IMR-90 (cell line): ENCODE data around the gene KRTAP4-3. TPM values are rescaled to one million over a fixed set of nuclear protein-coding genes. Genes with fewer than 3 reads are reported as not detected.
A peak's percentile ranks its signal among the peaks of the same experiment; 100 is the strongest.

Experiments used
- ATAC-seq: fragments of 200-7000 bp; cut with Tn5 transposase; 2 replicates; pipeline ENCODE4 v1.9.1; 2020; ENCODE audit warnings: low read depth, mild to moderate bottlenecking, moderate library complexity
- BruUV-seq: library from RNA; stranded (reverse); fragments of 400-500 nt; replicated peaks from 2 replicates; lab custom pipeline; 2021; lab: Mats Ljungman, UMichigan
- CTCF ChIA-PET: fragments of 300-600 bp; formaldehyde crosslinking; extraction: SDS; loops from one replicate; lab custom pipeline; 2021; ENCODE audit warnings: antibody characterized with exemption; lab: Yijun Ruan, JAX
- POLR2A ChIA-PET: fragments of 300-600 bp; sonication (Branson Sonifier 250); formaldehyde crosslinking; loops from one replicate; lab custom pipeline; 2022; ENCODE audit warnings: antibody characterized with exemption; ENCODE audit not compliant: unreplicated experiment; lab: Charles Lee
- DNase-seq: peaks from one replicate; pipeline ENCODE4 v3.0.0; 2013
- H2AFZ ChIP-seq: replicated peaks from 2 replicates; pipeline ENCODE3; 2013; ENCODE audit warnings: low read length, mild to moderate bottlenecking; ENCODE audit not compliant: poor library complexity
- H2AK5ac ChIP-seq: 2 replicates; pipeline ENCODE4 v1.6.1; 2013; ENCODE audit warnings: low read depth, low read length, inconsistent platforms
- H2AK9ac ChIP-seq: replicated peaks from 2 replicates; pipeline ENCODE3; 2013; ENCODE audit warnings: mild to moderate bottlenecking, low read depth, low read length, moderate library complexity; ENCODE audit not compliant: poor library complexity
- H2BK120ac ChIP-seq: 2 replicates; pipeline ENCODE4 v1.6.1; 2013; ENCODE audit warnings: low read depth, low read length, inconsistent platforms
- H2BK15ac ChIP-seq: 3 replicates; pipeline ENCODE4 v1.6.1; 2013; ENCODE audit warnings: low read depth, low read length, inconsistent platforms
- H2BK20ac ChIP-seq: 2 replicates; pipeline ENCODE4 v1.6.1; 2013; ENCODE audit warnings: low read depth, mild to moderate bottlenecking, inconsistent platforms, low read length, moderate library complexity
- H2BK5ac ChIP-seq: 2 replicates; pipeline ENCODE4 v1.6.1; 2013; ENCODE audit warnings: mild to moderate bottlenecking, low read depth, low read length, inconsistent platforms; ENCODE audit not compliant: poor library complexity, severe bottlenecking
- H3K14ac ChIP-seq: replicated peaks from 2 replicates; pipeline ENCODE4 v1.6.1; 2013; ENCODE audit warnings: low read depth, low read length, inconsistent platforms
- H3K18ac ChIP-seq: 2 replicates; pipeline ENCODE4 v1.6.1; 2013; ENCODE audit warnings: low read depth, low read length, control low read depth
- H3K23ac ChIP-seq: 2 replicates; pipeline ENCODE4 v1.6.1; 2013; ENCODE audit warnings: low read depth, low read length, inconsistent platforms
- H3K27ac ChIP-seq: 2 replicates; pipeline ENCODE4 v1.5.1; 2013; ENCODE audit warnings: mild to moderate bottlenecking, control low read depth, low read length; ENCODE audit not compliant: insufficient read depth
- H3K27me3 ChIP-seq: 2 replicates; pipeline ENCODE4 v1.6.1; 2013; ENCODE audit warnings: low read length; ENCODE audit not compliant: control insufficient read depth, insufficient read depth
- H3K36me3 ChIP-seq: 2 replicates; pipeline ENCODE4 v1.6.1; 2013; ENCODE audit warnings: low read length, mixed read lengths; ENCODE audit not compliant: control insufficient read depth, insufficient read depth
- H3K4ac ChIP-seq: 2 replicates; pipeline ENCODE4 v1.6.1; 2013; ENCODE audit warnings: low read depth, low read length, inconsistent platforms
- H3K4me1 ChIP-seq: 2 replicates; pipeline ENCODE4 v1.6.1; 2013; ENCODE audit warnings: low read length, mixed read lengths; ENCODE audit not compliant: control insufficient read depth, insufficient read depth
- H3K4me2 ChIP-seq: 2 replicates; pipeline ENCODE4 v1.6.1; 2013; ENCODE audit warnings: low read depth, mild to moderate bottlenecking, control low read depth, low read length, moderate library complexity
- H3K4me3 ChIP-seq: 2 replicates; pipeline ENCODE4 v1.5.1; 2013; ENCODE audit warnings: low read depth, mild to moderate bottlenecking, control low read depth, low read length, moderate library complexity; ENCODE audit not compliant: insufficient read depth
- H3K56ac ChIP-seq: 2 replicates; pipeline ENCODE4 v1.6.1; 2013; ENCODE audit warnings: low read length, inconsistent platforms; ENCODE audit not compliant: insufficient read depth; ENCODE audit errors: extremely low read depth
- H3K79me1 ChIP-seq, 2 experiments: 2 replicates each; pipeline ENCODE4 v1.6.1; 2013; ENCODE audit warnings: low read length in 2 of 2, inconsistent platforms in 1 of 2, low read depth in 1 of 2
- H3K9ac ChIP-seq: 2 replicates; pipeline ENCODE4 v1.6.1; 2013; ENCODE audit warnings: low read depth, low read length, control low read depth
- H3K9me1 ChIP-seq: 2 replicates; pipeline ENCODE4 v1.6.1; 2013; ENCODE audit warnings: low read length, inconsistent platforms; ENCODE audit not compliant: insufficient read depth
- H3K9me3 ChIP-seq: 2 replicates; pipeline ENCODE4 v1.6.1; 2013; ENCODE audit warnings: low read length; ENCODE audit not compliant: control insufficient read depth, insufficient read depth
- H4K20me1 ChIP-seq: 2 replicates; pipeline ENCODE4 v1.6.1; 2013; ENCODE audit warnings: low read length, inconsistent platforms; ENCODE audit not compliant: insufficient read depth
- H4K5ac ChIP-seq: 2 replicates; pipeline ENCODE4 v1.6.1; 2013; ENCODE audit warnings: mild to moderate bottlenecking, low read depth, low read length, control low read depth
- H4K8ac ChIP-seq, 2 experiments: 2 replicates each; pipeline ENCODE4 v1.6.1; 2013; ENCODE audit warnings: low read depth in 2 of 2, low read length in 2 of 2, control low read depth in 1 of 2, inconsistent platforms in 1 of 2
- H4K91ac ChIP-seq: 2 replicates; pipeline ENCODE4 v1.6.1; 2013; ENCODE audit warnings: low read depth, low read length, inconsistent platforms; ENCODE audit not compliant: insufficient read depth
- CEBPB ChIP-seq: IDR thresholded peaks from 2 replicates; pipeline ENCODE4 v1.6.1; 2012; ENCODE audit warnings: low read depth, low read length, improper control_type of control experiment
- NFE2L2 ChIP-seq: fragments of 150-350 bp; IDR thresholded peaks from 2 replicates; pipeline ENCODE4 v1.6.1; 2016; ENCODE audit warnings: low read depth, mild to moderate bottlenecking, low read length
- WGBS, 2 experiments: methylation state at CpG; one replicate each; pipeline versions ENCODE4 v1.1.5 to v1.1.7; 2013; ENCODE audit warnings: missing lambda C conversion rate in 2 of 2; ENCODE audit not compliant: insufficient read length in 1 of 2; ENCODE audit errors: extremely low coverage in 2 of 2; 5-methylcytosine and 5-hydroxymethylcytosine counted together
- dilution Hi-C: fragments of 300-500 bp; cut with HindIII; formaldehyde crosslinking; loops from one replicate; pipeline ENCODE4 v1.14.3; 2018; ENCODE audit warnings: low sequenced_read_pairs; ENCODE audit not compliant: unreplicated experiment
- in situ Hi-C: fragments of 300-500 bp; cut with MboI; formaldehyde crosslinking; loops from 3 replicates; pipeline ENCODE4 v1.14.3; 2019; ENCODE audit warnings: low sequenced_read_pairs, inconsistent platforms, mixed read lengths
- intact Hi-C: fragments of 100-400 bp; cut with micrococcal nuclease; formaldehyde crosslinking; loops from 2 replicates; pipeline ENCODE4 v1.10.0; 2022
- polyA plus RNA-seq, 3 experiments: library from polyadenylated mRNA; depleted of rRNA; stranded (reverse); fragments of >200 nt; gene quantifications; 2 replicates each; pipeline ENCODE4 v1.2.3, GENCODE V29; 2012; ENCODE audit warnings: low replicate concordance in 1 of 3
- total RNA-seq: library from RNA; depleted of rRNA; stranded (reverse); fragments of >200 nt; gene quantifications from 2 replicates; pipeline ENCODE4 v1.2.3, GENCODE V29; 2012

KRTAP4-3 gene
- total and polyA plus RNA-seq, 2 of the 4 experiments (the other 2 are of a cell fraction), result not detected

- DNase-seq, result peak; percentile 23
- Histone ChIP-seq H3K14ac (no peak overlapping the region), H3K9ac (no peak overlapping the region), H3K9me1 (no peaks in the 10 kb centered on the region), H3K4me1 (no peaks in the 10 kb centered on the region), H3K56ac (no peak overlapping the region), H4K91ac (no peak overlapping the region), H3K27me3 (no peaks in the 10 kb centered on the region; the same call in 1 of the 2 replicates), H3K23ac (no peak overlapping the region), H4K5ac (no peak overlapping the region), H3K36me3 (no peaks in the 10 kb centered on the region), H2BK5ac (no peak overlapping the region), H2BK120ac (no peak overlapping the region), H3K9me3 (no peaks in the 10 kb centered on the region), H4K8ac (no peak overlapping the region), H2BK15ac (no peak overlapping the region), H3K4ac (no peak overlapping the region), H2AK5ac (no peak overlapping the region), H2AK9ac (no peak overlapping the region), H3K4me3 (no peak overlapping the region), H4K20me1 (no peaks in the 10 kb centered on the region), H3K27ac (no peak overlapping the region), H3K79me1 (no peaks in the 10 kb centered on the region), H3K18ac (no peak overlapping the region), H2AFZ (no peak overlapping the region), H3K4me2 (no peak overlapping the region), H2BK20ac (no peak overlapping the region)
- intact Hi-C loops, result no loop called here
- in situ Hi-C loops, result no loop called here
- POLR2A ChIA-PET, result no interaction called here
- TF ChIP-seq NFE2L2 (no peak), CEBPB (peak; percentile 46)
- no CpG with 5 or more reads among the region's 2 CpGs for WGBS, 2 experiments
- CTCF ChIA-PET, result no interaction called here
- no TSS peak for BruUV-seq
- dilution Hi-C loops, result no loop called here
- ATAC-seq, result no peak
These were observed 3.9 kb upstream of the KRTAP4-3 start for GRCh38 chr17:41171886-41172285.
